Occipital lobe (tissue), 3 donors: ENCODE results near the gene ICAM3. TPM values are rescaled to one million over a fixed set of nuclear protein-coding genes. Genes with fewer than 3 reads are reported as not detected.

Experiments
- DNase-seq: peaks from one replicate; lab custom pipeline; 2025; lab: John Stamatoyannopoulos, UW
- small RNA-seq: library from RNA; depleted of rRNA; stranded (forward); fragments of <200 nt; gene quantifications from one replicate; pipeline ENCODE3, GENCODE V24; 2014
- total RNA-seq: library from RNA; depleted of rRNA; stranded (reverse); fragments of >200 nt; gene quantifications from one replicate; pipeline ENCODE4 v1.2.3, GENCODE V29; 2014

The ICAM3 gene
- total RNA-seq, 1 donor from 2014 or later: 0.94 TPM

GRCh38 chr19:10292789-10293636 is 46.4 kb downstream of the ICAM3 start:
- DNase-seq: no peak

- DNase-seq: peak; percentile 35
Measured at GRCh38 chr19:10292206-10292788, 47.1 kb downstream of the ICAM3 start.

DNA sequence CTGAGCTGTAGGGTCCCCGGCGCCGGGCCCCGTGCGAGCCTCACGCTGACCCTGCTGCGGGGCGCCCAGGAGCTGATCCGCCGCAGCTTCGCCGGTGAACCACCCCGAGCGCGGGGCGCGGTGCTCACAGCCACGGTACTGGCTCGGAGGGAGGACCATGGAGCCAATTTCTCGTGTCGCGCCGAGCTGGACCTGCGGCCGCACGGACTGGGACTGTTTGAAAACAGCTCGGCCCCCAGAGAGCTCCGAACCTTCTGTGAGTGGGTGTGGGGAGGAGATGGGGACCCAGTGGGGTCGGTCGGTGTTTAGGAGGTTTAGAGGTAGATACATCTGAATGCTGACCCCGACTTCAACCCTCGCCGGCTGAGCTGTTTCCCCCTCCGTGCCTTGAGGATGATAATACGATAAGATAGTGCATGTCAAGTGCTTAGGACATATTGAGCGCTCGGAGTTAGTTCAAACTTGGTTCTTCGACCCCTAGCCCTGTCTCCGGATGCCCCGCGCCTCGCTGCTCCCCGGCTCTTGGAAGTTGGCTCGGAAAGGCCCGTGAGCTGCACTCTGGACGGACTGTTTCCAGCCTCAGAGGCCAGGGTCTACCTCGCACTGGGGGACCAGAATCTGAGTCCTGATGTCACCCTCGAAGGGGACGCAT is 47.7 kb downstream of the ICAM3 start:
- no peak for DNase-seq

DNA sequence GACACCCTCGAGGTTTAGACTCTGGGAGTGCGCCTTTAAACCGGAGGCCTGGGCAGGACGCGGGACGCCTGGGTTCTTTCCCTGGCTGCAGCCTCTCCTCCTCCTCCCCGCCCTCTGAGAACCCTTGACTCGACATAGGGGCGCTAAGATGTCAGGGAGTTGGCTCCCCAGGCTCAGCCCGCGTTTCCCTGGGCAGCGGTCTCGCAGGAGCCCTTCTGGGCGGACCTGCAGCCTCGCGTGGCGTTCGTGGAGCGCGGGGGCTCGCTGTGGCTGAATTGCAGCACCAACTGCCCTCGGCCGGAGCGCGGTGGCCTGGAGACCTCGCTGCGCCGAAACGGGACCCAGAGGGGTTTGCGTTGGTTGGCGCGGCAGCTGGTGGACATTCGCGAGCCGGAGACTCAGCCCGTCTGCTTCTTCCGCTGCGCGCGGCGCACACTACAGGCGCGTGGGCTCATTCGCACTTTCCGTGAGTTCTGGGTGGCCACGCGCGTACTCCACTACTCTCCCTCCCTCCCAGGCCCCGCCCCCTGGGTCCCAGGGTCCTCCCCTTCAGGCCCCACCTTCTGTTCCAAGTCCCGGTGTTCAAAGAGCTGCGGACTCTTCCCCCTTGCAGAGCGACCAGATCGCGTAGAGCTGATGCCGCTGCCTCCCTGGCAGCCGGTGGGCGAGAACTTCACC is 48.4 kb downstream of the ICAM3 start:
- no peak for DNase-seq

DNA sequence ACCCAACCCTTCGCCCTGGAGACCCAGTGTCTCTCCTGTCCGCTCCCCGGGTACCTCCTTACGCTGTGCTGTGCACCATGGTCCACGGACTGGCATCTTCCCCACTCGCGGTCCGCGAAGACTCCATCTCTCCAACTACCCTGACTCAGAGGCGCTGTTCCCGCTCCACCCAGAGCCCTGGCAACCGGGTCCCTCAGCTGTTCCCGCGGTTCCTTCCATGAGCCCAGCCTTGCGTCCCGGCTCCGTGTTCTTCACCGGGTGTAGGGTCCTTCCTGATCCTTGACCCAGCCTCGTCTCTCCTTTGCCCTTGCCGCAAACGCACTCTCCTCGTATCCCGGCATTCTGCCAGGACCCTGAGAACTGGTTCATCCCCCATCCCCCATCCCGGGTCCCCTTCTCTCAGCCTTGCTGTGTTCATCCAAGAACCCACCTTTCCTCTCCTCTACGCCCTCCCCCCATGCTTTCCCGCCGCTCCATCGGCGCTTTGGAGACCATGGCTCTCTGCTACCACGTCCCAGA is 49.0 kb downstream of the ICAM3 start:
- DNase-seq: no peak

DNA sequence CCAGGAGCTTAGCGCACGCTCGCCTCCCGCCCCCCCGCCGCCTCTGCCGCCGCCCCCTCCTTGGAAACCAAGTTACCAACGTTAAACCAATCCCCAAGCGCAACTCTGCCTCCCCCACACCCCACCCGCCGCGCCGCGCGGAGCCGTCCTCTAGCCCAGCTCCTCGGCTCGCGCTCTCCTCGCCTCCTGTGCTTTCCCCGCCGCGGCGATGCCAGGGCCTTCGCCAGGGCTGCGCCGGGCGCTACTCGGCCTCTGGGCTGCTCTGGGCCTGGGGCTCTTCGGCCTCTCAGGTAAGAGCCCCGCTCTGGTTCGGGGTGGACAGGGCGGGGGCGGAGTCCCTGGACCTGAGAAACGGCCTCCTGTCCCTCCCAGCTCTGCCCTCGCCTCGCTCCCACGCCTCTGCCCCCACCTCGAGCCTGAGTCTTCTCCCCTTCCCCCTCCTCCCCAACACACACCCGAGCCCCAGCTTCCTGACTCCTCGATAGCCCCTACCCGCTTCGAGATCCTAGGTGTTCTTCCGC is 49.5 kb downstream of the ICAM3 start, which contains the start of gene ICAM5:
TSS of gene ICAM5 (plus strand) at position 117 of the 521 bp plus-strand sequence. CDS start at position 209, 92 bp downstream.
- DNase-seq: peak; percentile 54

GRCh38 chr19:10289167-10289835 is 50.1 kb downstream of the ICAM3 start:
- peak; percentile 48 for DNase-seq

- peak; percentile 11 for DNase-seq
Measured at GRCh38 chr19:10288662-10289166, 50.7 kb downstream of the ICAM3 start.

GRCh38 chr19:10286803-10287737 is 52.4 kb downstream of the ICAM3 start, which contains the start of gene ICAM4:
Gene ICAM4 (plus strand): TSS chr19:10286955. CDS start chr19:10287013, 58 bp downstream.
- no peak for DNase-seq

DNA sequence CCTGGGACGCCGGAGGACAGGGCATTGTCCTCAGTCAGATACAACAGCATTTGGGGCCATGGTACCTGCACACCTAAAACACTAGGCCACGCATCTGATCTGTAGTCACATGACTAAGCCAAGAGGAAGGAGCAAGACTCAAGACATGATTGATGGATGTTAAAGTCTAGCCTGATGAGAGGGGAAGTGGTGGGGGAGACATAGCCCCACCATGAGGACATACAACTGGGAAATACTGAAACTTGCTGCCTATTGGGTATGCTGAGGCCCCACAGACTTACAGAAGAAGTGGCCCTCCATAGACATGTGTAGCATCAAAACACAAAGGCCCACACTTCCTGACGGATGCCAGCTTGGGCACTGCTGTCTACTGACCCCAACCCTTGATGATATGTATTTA is 54.0 kb downstream of the ICAM3 start:
- no peak for DNase-seq

- no peak for DNase-seq
Measured at GRCh38 chr19:10284960-10285278, 54.5 kb downstream of the ICAM3 start.

DNA sequence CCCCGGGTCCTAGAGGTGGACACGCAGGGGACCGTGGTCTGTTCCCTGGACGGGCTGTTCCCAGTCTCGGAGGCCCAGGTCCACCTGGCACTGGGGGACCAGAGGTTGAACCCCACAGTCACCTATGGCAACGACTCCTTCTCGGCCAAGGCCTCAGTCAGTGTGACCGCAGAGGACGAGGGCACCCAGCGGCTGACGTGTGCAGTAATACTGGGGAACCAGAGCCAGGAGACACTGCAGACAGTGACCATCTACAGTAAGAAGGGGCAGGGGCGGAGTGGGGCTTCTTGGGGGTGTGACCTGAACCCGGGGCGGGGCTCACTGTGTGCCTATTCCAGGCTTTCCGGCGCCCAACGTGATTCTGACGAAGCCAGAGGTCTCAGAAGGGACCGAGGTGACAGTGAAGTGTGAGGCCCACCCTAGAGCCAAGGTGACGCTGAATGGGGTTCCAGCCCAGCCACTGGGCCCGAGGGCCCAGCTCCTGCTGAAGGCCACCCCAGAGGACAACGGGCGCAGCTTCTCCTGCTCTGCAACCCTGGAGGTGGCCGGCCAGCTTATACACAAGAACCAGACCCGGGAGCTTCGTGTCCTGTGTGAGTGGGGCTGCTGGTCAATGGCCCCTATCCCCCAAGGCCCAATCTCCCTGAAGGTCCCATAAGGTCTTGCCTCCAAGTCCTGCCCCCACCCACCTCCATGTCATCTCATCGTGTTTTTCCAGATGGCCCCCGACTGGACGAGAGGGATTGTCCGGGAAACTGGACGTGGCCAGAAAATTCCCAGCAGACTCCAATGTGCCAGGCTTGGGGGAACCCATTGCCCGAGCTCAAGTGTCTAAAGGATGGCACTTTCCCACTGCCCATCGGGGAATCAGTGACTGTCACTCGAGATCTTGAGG is 55.1 kb downstream of the ICAM3 start:
- no peak for DNase-seq

Small RNAs within 50 kb of the gene (small RNA-seq; reads per million reads assigned to genes)
- gene AC011511.1: not detected
- not detected for gene AC011511.4

Other genes with a start within 250 kb of the ICAM3 start
- gene ANGPTL6, start 236.9 kb downstream of the ICAM3 start, total RNA-seq: 0.47 TPM
- gene PPAN, start 233.3 kb downstream of the ICAM3 start, total RNA-seq: 18.1 TPM
- gene P2RY11, start 227.9 kb downstream of the ICAM3 start, total RNA-seq: 3.9 TPM
- gene EIF3G, start 219.7 kb downstream of the ICAM3 start, total RNA-seq: 96.1 TPM
- gene DNMT1, start 144.7 kb downstream of the ICAM3 start, total RNA-seq: 21.4 TPM
- gene S1PR2, start 108.3 kb downstream of the ICAM3 start, total RNA-seq: 4.7 TPM
- gene MRPL4, start 87.4 kb downstream of the ICAM3 start, total RNA-seq: 8.9 TPM
- 1.6 TPM for gene ICAM1, start 68.5 kb downstream of the ICAM3 start, total RNA-seq
- 0.16 TPM for gene ICAM4, start 52.7 kb downstream of the ICAM3 start, total RNA-seq
- gene ICAM5, start 49.7 kb downstream of the ICAM3 start, total RNA-seq: 3.3 TPM
- 1.6 TPM for gene ZGLP1, start 29.8 kb downstream of the ICAM3 start, total RNA-seq
- 14.7 TPM for gene FDX2, start 23.6 kb downstream of the ICAM3 start, total RNA-seq
- gene RAVER1, start 6.1 kb downstream of the ICAM3 start, total RNA-seq: 3.0 TPM
- 26.5 TPM for gene TYK2, start 40.9 kb upstream of the ICAM3 start, total RNA-seq
- 43.7 TPM for gene CDC37, start 63.9 kb upstream of the ICAM3 start, total RNA-seq
- 5.6 TPM for gene PDE4A, start 80.9 kb upstream of the ICAM3 start, total RNA-seq
- gene KEAP1, start 163.7 kb upstream of the ICAM3 start, total RNA-seq: 32.9 TPM
- gene S1PR5, start 177.8 kb upstream of the ICAM3 start, total RNA-seq: 0.31 TPM
- gene ATG4D, start 204.3 kb upstream of the ICAM3 start, total RNA-seq: 11.7 TPM
- 4.1 TPM for gene KRI1, start 226.4 kb upstream of the ICAM3 start, total RNA-seq
- 83.6 TPM for gene CDKN2D, start 229.4 kb upstream of the ICAM3 start, total RNA-seq
- not detected for gene AP1M2, start 247.7 kb upstream of the ICAM3 start, total RNA-seq